Caco-2 (cell line): Measurements from ENCODE around the gene FHIT. TPM values are rescaled to one million over a fixed set of nuclear protein-coding genes. Genes with fewer than 3 reads are reported as not detected.

Experiments used
- BruUV-seq: library from RNA; stranded (reverse); fragments of 400-500 nt; replicated peaks from 2 replicates; lab custom pipeline; 2021; lab: Mats Ljungman, UMichigan
- CTCF ChIA-PET: fragments of 300-600 bp; sonication (Branson Sonifier 250); formaldehyde crosslinking; loops from one replicate; lab custom pipeline; 2022; ENCODE audit warnings: antibody characterized with exemption; lab: Charles Lee
- POLR2A ChIA-PET: fragments of 300-600 bp; sonication (Branson Sonifier 250); formaldehyde crosslinking; loops from one replicate; lab custom pipeline; 2022; ENCODE audit warnings: antibody characterized with exemption; lab: Charles Lee
- DNase-seq, 2 experiments: peaks; one replicate each; pipeline versions ENCODE4 v3.0.0 to v3.0.0-alpha.2; 2020 to 2022
- H3K27me3 ChIP-seq: replicated peaks from 2 replicates; pipeline ENCODE4 v1.6.0; 2011; ENCODE audit warnings: low read length; ENCODE audit not compliant: control insufficient read depth, insufficient read depth
- H3K36me3 ChIP-seq: 2 replicates; pipeline ENCODE4 v1.5.1; 2011; ENCODE audit warnings: low read length; ENCODE audit not compliant: control insufficient read depth, insufficient read depth
- H3K4me1 ChIP-seq: fragments of 250-450 bp; sonication (Bioruptor Pico); 2 replicates; pipeline ENCODE4 v1.5.1; 2020; ENCODE audit warnings: mild to moderate bottlenecking
- H3K4me3 ChIP-seq: 2 replicates; pipeline ENCODE4 v1.5.1; 2011; ENCODE audit warnings: low read depth, mild to moderate bottlenecking, control low read depth, low read length
- H3K9me3 ChIP-seq: fragments of 250-450 bp; sonication (Bioruptor Pico); 2 replicates; pipeline ENCODE4 v1.5.1; 2020; ENCODE audit warnings: mild to moderate bottlenecking, moderate library complexity
- H3K27ac Mint-ChIP-seq: one replicate; pipeline ENCODE4 v1.8.0; 2022; ENCODE audit warnings: mixed read lengths; ENCODE audit not compliant: unreplicated experiment
- H3K27me3 Mint-ChIP-seq: one replicate; pipeline ENCODE4 v1.8.0; 2022; ENCODE audit warnings: mixed read lengths; ENCODE audit not compliant: insufficient read depth, unreplicated experiment
- H3K36me3 Mint-ChIP-seq: one replicate; pipeline ENCODE4 v1.8.0; 2022; ENCODE audit warnings: mild to moderate bottlenecking, mixed read lengths; ENCODE audit not compliant: insufficient read depth, unreplicated experiment
- H3K4me1 Mint-ChIP-seq: one replicate; pipeline ENCODE4 v1.8.0; 2022; ENCODE audit warnings: low read depth, mixed read lengths; ENCODE audit not compliant: unreplicated experiment
- H3K4me3 Mint-ChIP-seq: one replicate; pipeline ENCODE4 v1.8.0; 2022; ENCODE audit warnings: mild to moderate bottlenecking, moderate library complexity, mixed read lengths; ENCODE audit not compliant: unreplicated experiment
- H3K9me3 Mint-ChIP-seq: one replicate; pipeline ENCODE4 v1.8.0; 2022; ENCODE audit warnings: mixed read lengths; ENCODE audit not compliant: unreplicated experiment
- CTCF ChIP-seq, 2 experiments: fragments of 200-600 bp in 1 of 2; IDR thresholded peaks; 1 replicate in 1 of 2; 2 replicates in 1 of 2; pipeline versions ENCODE4 v1.5.1 to v1.8.0; 2011 to 2022; ENCODE audit warnings: antibody characterized with exemption in 1 of 2, control low read depth in 1 of 2, inconsistent platforms in 1 of 2, low read depth in 1 of 2, low read length in 1 of 2, mild to moderate bottlenecking in 1 of 2, moderate library complexity in 1 of 2; ENCODE audit not compliant: insufficient read depth in 1 of 2, severe bottlenecking in 1 of 2, unreplicated experiment in 1 of 2
- intact Hi-C: fragments of 100-400 bp; cut with micrococcal nuclease; formaldehyde crosslinking; loops from one replicate; pipeline ENCODE4 v1.10.0; 2022; ENCODE audit not compliant: unreplicated experiment
- total RNA-seq: library from RNA; stranded (reverse); gene quantifications from 2 replicates; pipeline ENCODE4 v1.2.3, GENCODE V29; 2022

Gene FHIT
- total RNA-seq, 1 experiment from 2014 or later, result 8.3 TPM

- CTCF ChIA-PET, result no interaction called here
- Mint-ChIP-seq H3K27ac (no peak overlapping the region), H3K9me3 (no peaks in the 10 kb centered on the region), H3K4me1 (no peaks in the 10 kb centered on the region), H3K27me3 (no peaks in the 10 kb centered on the region), H3K36me3 (peaks cover under 1% of the 10 kb centered on the region), H3K4me3 (no peak overlapping the region)
- Histone ChIP-seq H3K9me3 (no peaks in the 10 kb centered on the region), H3K4me3 (no peak overlapping the region), H3K27me3 (no peaks in the 10 kb centered on the region), H3K36me3 (no peaks in the 10 kb centered on the region), H3K4me1 (no peaks in the 10 kb centered on the region)
- no peak for DNase-seq
- intact Hi-C loops, result no loop called here
- no peak for TF ChIP-seq CTCF (IDR thresholded peaks at IDR 0.05; ENCODE audit: insufficient read depth in 1 of 2, low read depth in 1 of 2, low read length in 1 of 2, severe bottlenecking in 1 of 2, unreplicated experiment in 1 of 2)
- no TSS peak for BruUV-seq
- POLR2A ChIA-PET, result no interaction called here
Observed at GRCh38 chr3:60557122-60557521, 694.1 kb downstream of the FHIT start.

GRCh38 chr3:60555686-60556354 lies 695.4 kb downstream of the FHIT start:
- Mint-ChIP-seq H3K27ac (no peak overlapping the region), H3K36me3 (peaks cover 13% of the 10 kb centered on the region), H3K9me3 (peaks cover 9% of the 10 kb centered on the region), H3K4me1 (no peaks in the 10 kb centered on the region), H3K4me3 (no peak overlapping the region), H3K27me3 (no peaks in the 10 kb centered on the region)
- H3K4me1 ChIP-seq, result no peaks in the 10 kb centered on the region
- intact Hi-C loops, result no loop called here
- DNase-seq, result no peak
- no peak for TF ChIP-seq CTCF (IDR thresholded peaks at IDR 0.05; ENCODE audit: insufficient read depth in 1 of 2, low read depth in 1 of 2, low read length in 1 of 2, severe bottlenecking in 1 of 2, unreplicated experiment in 1 of 2)
- POLR2A ChIA-PET, result no interaction called here
- CTCF ChIA-PET, result no interaction called here
- no peaks in the 10 kb centered on the region for H3K36me3 ChIP-seq
- H3K4me3 ChIP-seq, result no peak overlapping the region
- H3K27me3 ChIP-seq, result no peaks in the 10 kb centered on the region
- BruUV-seq, result no TSS peak
- no peaks in the 10 kb centered on the region for H3K9me3 ChIP-seq

- ChIA-PET POLR2A (no interaction called here), CTCF (no interaction called here)
- intact Hi-C loops, result no loop called here
- Histone ChIP-seq H3K4me3 (no peak overlapping the region), H3K36me3 (no peaks in the 10 kb centered on the region), H3K4me1 (no peaks in the 10 kb centered on the region), H3K9me3 (no peaks in the 10 kb centered on the region), H3K27me3 (no peaks in the 10 kb centered on the region)
- TF ChIP-seq CTCF (IDR thresholded peaks at IDR 0.05; ENCODE audit: insufficient read depth in 1 of 2, low read depth in 1 of 2, low read length in 1 of 2, severe bottlenecking in 1 of 2, unreplicated experiment in 1 of 2), result no peak
- H3K27me3 Mint-ChIP-seq, result no peaks in the 10 kb centered on the region
- no peak for DNase-seq
- H3K36me3 Mint-ChIP-seq, result peaks cover 19% of the 10 kb centered on the region
- H3K27ac Mint-ChIP-seq, result no peak overlapping the region
- peaks cover 15% of the 10 kb centered on the region for H3K9me3 Mint-ChIP-seq
- H3K4me3 Mint-ChIP-seq, result no peak overlapping the region
- BruUV-seq, result no TSS peak
- H3K4me1 Mint-ChIP-seq, result no peaks in the 10 kb centered on the region
Observed at GRCh38 chr3:60553144-60553543, 698.1 kb downstream of the FHIT start.
